SH-SY5Y (cell line): ENCODE data around the gene BRD1.

ENCODE experiments used
- GATA2 ChIP-seq: IDR thresholded peaks from 2 replicates; pipeline ENCODE4 v1.6.1; 2011; ENCODE audit warnings: mild to moderate bottlenecking, low read depth, low read length
- GATA3 ChIP-seq: IDR thresholded peaks from 2 replicates; pipeline ENCODE4 v1.6.1; 2011; ENCODE audit warnings: low read depth, mild to moderate bottlenecking, low read length, moderate library complexity

BRD1 gene

DNA sequence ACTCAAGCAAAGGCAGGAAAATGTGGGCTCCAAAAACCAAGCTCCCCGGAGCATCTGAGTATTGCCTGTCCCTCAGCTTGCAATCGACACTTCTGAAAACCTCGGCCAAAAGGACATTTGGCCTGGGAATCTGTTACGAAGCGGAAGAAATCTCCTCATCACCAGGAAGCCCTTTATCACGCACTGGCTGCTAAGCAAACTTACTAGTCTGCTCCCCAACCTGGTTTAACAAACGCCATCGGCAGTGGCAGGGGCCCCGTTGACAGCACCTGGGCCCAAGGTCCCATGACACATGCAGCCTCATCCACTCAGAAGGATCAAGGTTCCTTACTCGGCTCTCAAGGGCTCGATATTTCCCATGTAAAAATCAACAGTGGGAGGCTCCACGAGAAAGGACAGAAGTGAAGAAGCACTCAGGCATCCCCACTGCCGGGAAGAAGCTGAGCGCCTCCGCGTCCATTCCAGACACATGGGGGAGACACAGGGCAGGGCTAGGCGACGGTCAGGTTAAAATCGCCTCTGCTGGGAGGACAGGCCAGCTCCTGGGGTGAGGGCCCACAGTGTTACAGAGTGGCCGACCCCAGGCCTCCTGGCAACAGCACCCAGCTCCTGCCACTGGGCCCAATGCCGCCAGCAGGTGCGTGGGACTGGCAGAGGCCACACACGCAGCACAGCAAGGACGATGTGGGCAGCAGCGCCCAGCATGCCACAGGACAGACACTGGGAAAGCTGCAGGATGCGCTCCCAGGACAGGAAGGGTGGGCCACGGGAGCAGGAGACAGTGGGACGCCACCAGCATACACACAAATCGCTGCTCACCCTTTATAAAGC is 27.1 kb downstream of the BRD1 start:
- no peak for TF ChIP-seq GATA3
- no peak for TF ChIP-seq GATA2

DNA sequence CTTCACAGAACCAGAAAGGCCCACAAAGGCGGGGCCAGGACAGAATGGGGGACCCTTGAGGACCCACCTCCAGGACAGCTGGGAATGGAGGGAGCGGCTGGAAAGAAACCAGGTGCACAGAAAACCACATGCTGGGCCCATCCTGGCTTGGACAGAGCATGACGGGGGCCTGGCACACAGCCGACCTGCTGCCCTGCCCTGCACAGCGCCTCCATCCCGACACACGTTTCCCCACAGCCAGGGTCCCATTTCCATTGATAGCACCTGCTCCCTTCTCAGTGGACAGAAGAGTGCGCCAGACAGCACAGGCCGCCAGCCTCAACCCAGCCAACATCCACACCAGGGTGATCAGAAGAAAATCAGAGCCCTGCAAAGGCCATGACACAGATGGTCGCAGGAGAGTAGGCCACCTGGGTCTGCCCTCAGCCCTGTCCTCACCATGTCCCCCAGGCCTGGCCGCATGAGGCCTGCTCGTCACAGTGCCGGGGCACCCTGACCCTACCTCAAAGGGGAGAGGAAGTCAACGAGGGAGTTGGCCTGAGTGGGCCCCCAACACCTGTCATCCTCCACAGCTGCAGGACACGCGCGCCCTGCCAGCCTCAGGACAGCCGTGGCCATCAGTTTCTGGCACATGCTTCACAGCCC is 28.1 kb downstream of the BRD1 start:
- TF ChIP-seq GATA2 (no peak), GATA3 (no peak)

DNA sequence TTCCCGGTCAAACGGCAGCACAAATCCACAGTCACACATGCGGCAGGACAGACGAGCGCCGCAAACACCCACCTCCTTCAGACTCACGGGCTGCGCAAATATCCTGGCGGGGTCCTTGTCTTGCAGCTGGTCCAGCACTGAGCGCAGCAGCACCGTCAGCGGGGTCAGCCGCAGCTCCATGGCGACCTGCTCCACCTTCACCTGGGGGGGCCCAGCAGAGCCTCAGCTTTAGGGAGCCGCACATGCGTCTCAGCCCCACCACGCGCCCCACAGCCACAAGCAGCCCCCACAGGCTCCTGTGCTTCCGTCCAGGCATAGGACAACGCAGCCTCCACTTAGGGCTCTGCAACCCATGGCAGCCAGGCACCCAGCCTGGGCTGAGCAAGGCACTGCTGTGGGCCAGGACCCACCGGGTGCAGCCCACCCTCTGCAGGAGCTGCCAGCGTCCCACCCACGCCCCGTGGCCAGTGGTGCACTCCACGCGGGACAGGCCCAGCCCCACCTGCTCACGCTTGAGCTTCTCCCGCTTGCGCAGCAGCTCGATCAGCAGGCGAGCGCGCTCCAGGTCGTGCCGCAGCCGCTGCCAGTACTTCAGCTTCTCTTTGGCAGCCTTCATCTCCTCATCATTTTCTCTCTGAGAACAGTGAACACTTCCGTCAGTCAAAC is 29.1 kb downstream of the BRD1 start:
- TF ChIP-seq GATA2 (no peak), GATA3 (no peak)

DNA sequence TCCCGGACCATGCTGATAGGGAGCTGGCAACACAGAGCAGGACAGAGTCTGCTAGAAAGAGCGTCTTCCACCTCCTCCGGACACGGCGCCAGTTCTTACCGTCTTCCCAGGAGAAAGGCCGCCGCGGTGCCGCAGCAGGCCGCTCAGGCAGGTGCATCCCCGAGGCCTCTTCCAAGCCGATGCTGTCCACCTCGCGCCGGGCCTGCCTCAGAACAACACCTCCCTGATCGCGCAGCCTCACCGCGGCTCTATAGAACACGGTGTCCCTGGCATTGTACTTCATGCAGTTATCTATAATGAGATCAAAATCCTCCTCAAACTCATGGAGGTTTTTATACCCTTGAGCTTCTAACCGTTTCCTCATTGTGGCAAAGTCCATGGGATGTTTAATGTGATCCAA is 30.0 kb downstream of the BRD1 start:
- no peak for TF ChIP-seq GATA3
- no peak for TF ChIP-seq GATA2

DNA sequence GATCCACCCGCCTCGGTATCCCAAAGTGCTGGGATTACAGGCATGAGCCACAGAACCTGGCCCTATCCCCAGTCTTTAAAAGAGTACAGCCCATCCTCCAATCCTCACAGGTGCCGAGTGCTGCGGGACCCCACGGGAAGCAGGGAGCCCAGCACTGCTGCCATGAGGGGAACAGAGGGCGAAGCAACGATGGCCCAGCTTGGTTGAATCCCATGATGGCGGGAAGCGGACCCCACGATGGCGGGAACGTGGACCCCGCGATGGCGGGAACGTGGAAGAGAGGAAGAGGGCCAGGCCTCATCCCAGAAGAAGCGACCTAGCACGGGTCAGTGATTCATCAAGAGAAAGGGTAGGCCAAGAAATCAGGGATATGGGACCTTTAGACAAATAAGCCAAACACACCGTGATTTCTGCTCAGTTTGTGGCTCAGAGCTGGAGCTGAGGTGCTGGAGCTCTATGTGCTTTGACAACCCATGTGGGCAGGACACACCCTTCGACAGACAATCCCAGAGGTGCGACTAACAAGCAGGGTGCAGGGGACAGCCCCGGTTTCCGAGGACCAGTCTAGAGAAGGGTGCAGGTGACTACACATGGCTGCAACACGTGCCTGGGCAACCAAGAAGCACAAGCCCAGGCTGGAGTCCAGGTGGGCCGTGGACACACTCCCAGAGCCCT is 30.9 kb downstream of the BRD1 start:
- no peak for TF ChIP-seq GATA2
- no peak for TF ChIP-seq GATA3

DNA sequence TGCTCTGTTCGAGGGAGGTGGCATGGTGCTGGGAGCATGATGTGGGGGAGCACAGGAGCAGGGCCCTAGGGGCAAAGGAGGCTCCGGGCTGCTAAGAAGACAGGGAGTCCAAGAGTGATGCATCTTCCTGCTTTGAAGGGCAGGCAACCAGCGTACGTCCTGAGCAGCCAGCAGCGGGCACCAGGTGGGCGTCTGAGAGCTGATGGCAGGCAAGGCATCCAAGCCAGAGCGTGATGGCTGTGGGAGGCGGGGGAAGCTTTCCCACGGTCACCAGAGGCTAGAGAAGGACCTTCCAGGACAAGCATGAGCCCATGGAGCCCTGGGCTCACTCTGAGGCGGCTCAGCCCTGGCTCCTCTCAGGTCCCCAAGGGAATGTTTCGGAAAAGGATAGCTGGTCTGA is 32.2 kb downstream of the BRD1 start:
- no peak for TF ChIP-seq GATA2
- TF ChIP-seq GATA3: no peak

- TF ChIP-seq GATA3: no peak
- no peak for TF ChIP-seq GATA2
Observed at GRCh38 chr22:49793871-49794270, 33.8 kb downstream of the BRD1 start.

DNA sequence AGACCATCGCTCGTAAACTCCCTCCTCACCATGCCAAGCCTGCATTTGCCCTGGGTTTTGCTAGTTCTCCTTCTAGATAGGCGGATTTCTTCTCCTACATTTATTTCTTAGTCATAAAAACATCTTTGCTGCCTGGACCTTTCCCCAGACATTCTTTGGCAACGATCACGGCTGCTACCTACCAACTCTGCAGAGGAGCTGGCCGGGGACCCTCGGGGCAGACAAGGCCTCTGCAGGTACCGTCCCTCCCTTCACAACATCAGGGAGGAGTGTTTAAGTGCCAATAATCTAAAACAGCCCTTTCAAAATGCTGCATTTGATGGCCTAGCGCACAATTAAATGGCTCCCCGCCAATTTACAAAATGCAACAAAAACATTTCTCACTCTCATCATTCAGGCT is 34.4 kb downstream of the BRD1 start:
- TF ChIP-seq GATA3: no peak
- no peak for TF ChIP-seq GATA2

DNA sequence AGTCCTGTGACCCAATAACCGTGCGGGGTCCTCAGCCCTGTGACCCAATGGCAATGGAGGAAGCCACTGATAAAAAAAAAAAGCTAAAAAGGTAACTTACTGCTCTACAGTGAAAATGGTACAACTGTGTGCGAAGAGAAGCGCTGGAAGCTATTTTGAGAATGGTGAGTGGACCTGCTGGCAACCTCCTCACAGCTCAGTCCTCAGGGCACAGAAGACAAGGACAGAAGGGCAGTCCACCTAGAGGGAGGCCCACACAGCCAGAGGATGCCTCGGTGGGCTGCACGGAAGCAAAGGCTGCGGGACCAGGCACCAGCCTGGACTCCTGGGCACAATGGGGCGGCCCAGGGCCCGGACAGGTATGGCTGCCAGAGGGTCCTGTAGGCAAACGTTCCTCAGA is 35.6 kb downstream of the BRD1 start:
- no peak for TF ChIP-seq GATA2
- TF ChIP-seq GATA3: no peak

- TF ChIP-seq GATA2: no peak
Observed at GRCh38 chr22:49791682-49792081, 36.0 kb downstream of the BRD1 start.

GRCh38 chr22:49790912-49791311 is 36.8 kb downstream of the BRD1 start:
- TF ChIP-seq GATA2: no peak
- no peak for TF ChIP-seq GATA3

DNA sequence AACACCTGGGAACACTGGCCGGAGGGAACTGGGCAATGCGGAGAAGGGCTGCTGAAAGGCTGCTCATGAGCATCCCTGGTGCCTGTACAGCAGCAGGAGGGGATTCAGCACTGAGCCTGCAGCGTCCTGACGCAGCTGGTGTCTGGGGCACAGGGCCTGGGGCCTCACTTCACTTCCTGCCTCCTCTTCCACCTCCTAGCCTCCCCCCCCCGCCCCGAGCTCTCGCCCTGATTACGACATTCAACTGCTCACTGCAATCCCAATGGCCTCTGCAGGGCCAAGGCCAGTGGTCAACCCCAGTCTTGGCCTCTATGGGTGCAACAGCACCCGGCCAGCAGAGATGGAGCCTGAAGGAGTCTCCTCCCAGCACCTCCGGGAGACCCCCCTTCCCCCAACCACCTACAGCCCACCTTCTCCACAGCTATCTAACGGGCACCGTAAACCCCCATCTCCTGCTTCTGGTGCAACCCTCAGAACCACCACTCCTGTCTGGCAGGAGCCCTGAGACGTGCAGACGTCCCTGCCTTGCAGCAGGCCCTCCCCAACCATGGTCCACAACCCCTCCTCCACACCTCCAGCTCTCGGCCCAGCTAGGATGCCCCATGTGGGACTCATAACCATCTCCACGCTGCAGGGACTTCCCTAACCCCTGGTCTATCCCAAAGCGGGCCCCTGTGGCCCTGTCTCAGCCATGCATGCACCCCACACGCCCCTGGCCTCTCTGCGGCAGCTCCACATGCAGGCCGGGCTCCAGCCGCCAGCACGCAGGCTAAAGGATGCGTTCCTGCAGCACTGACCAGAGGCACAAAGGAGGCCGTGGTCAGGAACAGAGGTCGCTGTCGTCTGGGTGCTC is 38.2 kb downstream of the BRD1 start:
- TF ChIP-seq GATA3: no peak
- TF ChIP-seq GATA2: no peak

- TF ChIP-seq GATA2: no peak
- no peak for TF ChIP-seq GATA3
Observed at GRCh38 chr22:49788504-49788903, 39.2 kb downstream of the BRD1 start.

DNA sequence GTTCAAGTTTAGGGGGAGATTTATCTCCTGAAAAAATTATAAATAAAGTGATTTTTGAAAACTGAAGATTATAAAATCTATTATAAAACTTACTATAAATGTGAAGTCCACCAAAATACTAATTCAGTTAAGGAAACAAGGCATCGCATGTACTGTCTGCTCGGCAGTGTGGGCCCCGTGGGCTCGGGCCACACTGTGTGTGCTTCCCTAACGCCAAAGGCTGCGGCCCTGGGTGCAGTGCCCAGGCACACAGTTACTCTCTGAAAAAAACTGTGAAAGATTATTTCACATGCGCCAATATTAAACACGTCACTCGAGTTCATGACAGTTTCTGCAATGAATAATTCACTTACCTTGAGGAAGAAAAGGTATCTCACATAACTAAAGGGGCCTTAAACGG is 39.8 kb downstream of the BRD1 start:
- TF ChIP-seq GATA2 (no peak), GATA3 (no peak)

DNA sequence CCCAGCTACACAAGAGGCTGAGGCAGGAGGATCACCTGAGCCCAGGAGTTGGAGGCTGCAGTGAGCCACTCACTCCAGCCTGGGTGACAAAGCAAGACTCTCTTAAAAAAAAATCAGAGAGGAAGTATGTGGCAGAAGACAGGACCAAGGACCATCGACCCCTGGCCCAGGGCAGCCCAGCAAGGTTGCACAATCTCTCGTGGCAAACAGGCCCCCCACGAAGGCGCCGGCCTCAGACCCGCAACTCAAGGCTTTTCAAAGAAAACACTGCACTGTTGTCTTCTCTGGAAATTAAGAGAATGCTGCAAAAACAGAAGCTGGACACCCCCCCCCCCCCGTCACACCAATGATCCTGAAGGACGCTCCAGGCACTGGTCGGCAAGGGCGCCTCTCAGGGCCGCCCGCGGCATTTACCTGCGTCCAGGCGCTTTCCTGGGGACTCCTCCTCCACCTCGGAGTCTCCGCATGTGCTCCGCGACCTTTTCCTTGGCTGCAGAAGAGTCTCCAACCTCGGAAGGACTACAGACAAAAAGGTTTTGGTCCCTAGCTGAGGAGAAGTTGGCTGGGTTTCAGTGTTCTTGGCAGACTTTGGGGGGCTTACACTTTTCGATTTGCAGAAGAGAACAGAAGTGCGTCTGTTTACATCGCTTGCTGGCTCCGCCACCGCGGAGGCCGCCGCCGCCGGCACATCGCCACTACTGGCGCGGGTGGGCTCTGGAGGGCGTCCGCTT is 40.5 kb downstream of the BRD1 start:
- TF ChIP-seq GATA2 (no peak), GATA3 (no peak)
